ENCODE data around the gene PRPSAP1.

PRPSAP1 gene

GRCh38 chr17:76296889-76297288 is 56.8 kb downstream of the PRPSAP1 start:
- Histone ChIP-seq H3K27ac (no peak overlapping the region), H3K4me3 (ENCODE audit: low read depth, low read length) (no peak overlapping the region), H3K27me3 (replicated peaks) (no peaks in the 10 kb centered on the region), H3K36me3 (replicated peaks) (peaks cover 7% of the 10 kb centered on the region)
- in situ Hi-C loops (cut with HindIII; ENCODE audit: low pct_ligation_motif_present, low sequenced_read_pairs) = no loop called here
- no peak for DNase-seq
- no peak for TF ChIP-seq CTCF (IDR thresholded peaks at IDR 0.05; ENCODE audit: low read depth, low read length, missing control alignments)

- no peak for TF ChIP-seq CTCF (IDR thresholded peaks at IDR 0.05; ENCODE audit: low read depth, low read length, missing control alignments)
- in situ Hi-C loops (cut with HindIII; ENCODE audit: low pct_ligation_motif_present, low sequenced_read_pairs) = no loop called here
- DNase-seq = no peak
- Histone ChIP-seq H3K4me3 (ENCODE audit: low read depth, low read length) (no peak overlapping the region), H3K27ac (no peak overlapping the region), H3K27me3 (replicated peaks) (no peaks in the 10 kb centered on the region), H3K36me3 (replicated peaks) (peaks cover 10% of the 10 kb centered on the region)
These were observed 57.5 kb downstream of the PRPSAP1 start for GRCh38 chr17:76296186-76296585.

- peaks cover 14% of the 10 kb centered on the region for H3K36me3 ChIP-seq (replicated peaks)
- no peak overlapping the region for H3K27ac ChIP-seq
- no peak overlapping the region for H3K4me3 ChIP-seq (ENCODE audit: low read depth, low read length)
- in situ Hi-C loops (cut with HindIII; ENCODE audit: low pct_ligation_motif_present, low sequenced_read_pairs) = no loop called here
- H3K27me3 ChIP-seq (replicated peaks) = no peaks in the 10 kb centered on the region
- TF ChIP-seq CTCF (IDR thresholded peaks at IDR 0.05; ENCODE audit: low read depth, low read length, missing control alignments) = no peak
- DNase-seq = no peak
These were observed 60.6 kb downstream of the PRPSAP1 start for GRCh38 chr17:76293106-76293505.

- in situ Hi-C loops (cut with HindIII; ENCODE audit: low pct_ligation_motif_present, low sequenced_read_pairs) = no loop called here
- Histone ChIP-seq H3K27me3 (replicated peaks) (no peaks in the 10 kb centered on the region), H3K36me3 (replicated peaks) (peaks cover 14% of the 10 kb centered on the region), H3K27ac (no peak overlapping the region), H3K4me3 (ENCODE audit: low read depth, low read length) (no peak overlapping the region)
- no peak for TF ChIP-seq CTCF (IDR thresholded peaks at IDR 0.05; ENCODE audit: low read depth, low read length, missing control alignments)
- DNase-seq = no peak
These were observed 61.1 kb downstream of the PRPSAP1 start for GRCh38 chr17:76292567-76292966.

GRCh38 chr17:76281573-76282371 is 71.9 kb downstream of the PRPSAP1 start:
- Histone ChIP-seq H3K27me3 (replicated peaks) (no peaks in the 10 kb centered on the region), H3K27ac (no peak overlapping the region), H3K4me3 (ENCODE audit: low read depth, low read length) (no peak overlapping the region), H3K36me3 (replicated peaks) (no peaks in the 10 kb centered on the region)
- TF ChIP-seq CTCF (IDR thresholded peaks at IDR 0.05; ENCODE audit: low read depth, low read length, missing control alignments) = no peak
- no peak for DNase-seq
- in situ Hi-C loops (cut with HindIII; ENCODE audit: low pct_ligation_motif_present, low sequenced_read_pairs) = no loop called here

- H3K4me3 ChIP-seq (ENCODE audit: low read depth, low read length) = no peak overlapping the region
- no peak for DNase-seq
- no peak overlapping the region for H3K27ac ChIP-seq
- H3K36me3 ChIP-seq (replicated peaks) = no peaks in the 10 kb centered on the region
- no peak for TF ChIP-seq CTCF (IDR thresholded peaks at IDR 0.05; ENCODE audit: low read depth, low read length, missing control alignments)
- H3K27me3 ChIP-seq (replicated peaks) = no peaks in the 10 kb centered on the region
- in situ Hi-C loops (cut with HindIII; ENCODE audit: low pct_ligation_motif_present, low sequenced_read_pairs) = no loop called here
These were observed 73.1 kb downstream of the PRPSAP1 start for GRCh38 chr17:76280650-76281049.
